Stomach smooth muscle (tissue), 2 donors: ENCODE results near the gene NEURL1.

Experiments used
- H3K27ac ChIP-seq: one replicate; pipeline ENCODE4 v1.7.0; 2013; ENCODE audit warnings: mild to moderate bottlenecking, low read length, inconsistent platforms
- H3K27me3 ChIP-seq, 2 donors: one replicate each; pipeline ENCODE4 v1.7.0; 2013; ENCODE audit warnings: low read length in 2 of 2; ENCODE audit not compliant: insufficient read depth in 2 of 2, control insufficient read depth in 1 of 2
- H3K36me3 ChIP-seq, 2 donors: one replicate each; pipeline ENCODE4 v1.7.0; 2013; ENCODE audit warnings: low read length in 2 of 2; ENCODE audit not compliant: control insufficient read depth in 2 of 2, insufficient read depth in 2 of 2
- H3K4me1 ChIP-seq: one replicate; pipeline ENCODE4 v1.7.0; 2013; ENCODE audit warnings: low read length; ENCODE audit not compliant: control insufficient read depth, insufficient read depth
- H3K4me3 ChIP-seq, 2 donors: one replicate each; pipeline ENCODE4 v1.7.0; 2013; ENCODE audit warnings: low read length in 2 of 2
- H3K9ac ChIP-seq, 2 donors: one replicate each; pipeline ENCODE4 v1.7.0; 2013; ENCODE audit warnings: low read length in 2 of 2, mild to moderate bottlenecking in 1 of 2
- H3K9me3 ChIP-seq, 2 donors: one replicate each; pipeline ENCODE4 v1.7.0; 2013; ENCODE audit warnings: low read length in 2 of 2; ENCODE audit not compliant: control insufficient read depth in 2 of 2
- donor health status: healthy.
- donor health status: Pancreatic carcinoma.

NEURL1 gene

DNA sequence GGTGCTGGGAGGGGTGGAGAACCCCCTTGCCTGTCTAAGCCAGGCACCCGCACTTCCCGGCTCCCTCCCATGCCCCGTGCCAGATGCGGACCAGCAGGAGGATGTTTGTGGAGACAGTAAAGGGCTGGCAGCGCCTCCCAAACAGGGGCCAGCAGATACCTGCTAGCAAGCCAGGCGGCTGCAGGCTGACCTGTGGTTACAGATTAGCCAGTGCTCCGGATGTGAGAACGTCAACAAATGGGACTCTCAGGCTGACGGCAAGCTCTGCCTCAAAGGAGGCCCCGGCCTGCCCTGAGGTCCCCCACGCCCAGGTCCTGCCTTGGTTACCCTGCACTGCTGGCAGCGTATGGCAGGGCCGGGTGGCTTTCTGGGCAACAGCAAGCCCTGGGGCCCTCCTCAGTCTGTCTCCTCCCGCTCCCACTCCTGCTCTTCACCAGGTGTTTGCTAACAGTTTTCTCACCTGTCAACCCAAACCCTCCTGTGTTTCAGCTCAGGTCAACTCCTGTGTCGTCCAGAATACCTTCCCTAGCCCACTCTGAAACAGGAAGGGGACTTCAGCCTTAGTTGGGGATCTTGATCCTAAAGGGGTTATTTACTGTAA is 85.4 kb downstream of the NEURL1 start:
- Histone ChIP-seq H3K36me3 (no peaks in the 10 kb centered on the region), H3K27me3 (peaks cover 9 to 11% of the 10 kb centered on the region in 2 donors), H3K4me3 (no peak overlapping the region), H3K27ac (no peak overlapping the region), H3K4me1 (no peaks in the 10 kb centered on the region), H3K9me3 (no peaks in the 10 kb centered on the region), H3K9ac (no peak overlapping the region)

DNA sequence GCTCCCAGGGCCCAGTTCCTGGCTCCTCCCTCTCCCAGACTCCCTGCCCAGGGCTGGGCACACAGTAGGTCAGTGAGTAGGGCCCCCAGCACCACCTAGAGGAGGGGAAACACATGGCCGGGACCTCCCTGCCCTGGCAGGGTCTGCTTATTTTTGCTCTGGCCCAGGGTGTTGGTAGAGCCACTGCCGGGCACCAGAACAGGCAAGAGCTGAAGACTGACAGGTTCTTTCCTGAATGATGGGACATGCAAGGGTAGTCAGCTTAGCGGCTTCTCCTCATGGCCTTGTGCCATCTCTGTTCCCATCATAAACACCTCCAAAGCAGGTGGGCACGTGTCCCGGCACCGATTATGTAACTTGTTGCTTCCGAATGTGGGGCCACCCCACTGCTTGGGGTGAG is 86.5 kb downstream of the NEURL1 start:
- Histone ChIP-seq H3K4me3 (no peak overlapping the region), H3K36me3 (no peaks in the 10 kb centered on the region), H3K9ac (no peak overlapping the region), H3K27ac (no peak overlapping the region), H3K9me3 (no peaks in the 10 kb centered on the region), H3K27me3 (peaks cover 14 to 19% of the 10 kb centered on the region in 2 donors), H3K4me1 (peaks cover 6% of the 10 kb centered on the region)

DNA sequence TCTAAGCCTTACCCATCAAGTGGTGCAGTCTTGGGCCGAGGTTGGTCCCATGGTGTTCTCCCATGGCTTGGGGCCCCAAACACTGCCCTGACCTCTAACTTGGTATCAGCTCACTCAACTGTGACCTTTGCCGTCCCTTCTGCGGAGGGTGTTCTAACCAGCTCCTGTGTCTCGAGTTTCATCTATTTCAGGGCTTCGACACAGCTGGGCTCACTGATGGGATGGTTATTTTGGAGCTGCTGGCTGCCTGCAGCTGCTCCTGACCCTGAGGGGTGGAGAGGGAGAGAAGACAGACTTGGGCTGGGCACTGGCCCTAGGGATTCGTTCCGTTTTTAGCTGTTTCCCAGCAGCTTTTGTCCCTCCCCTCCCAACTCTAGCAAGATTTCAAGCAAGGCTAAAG is 86.9 kb downstream of the NEURL1 start:
- Histone ChIP-seq H3K27me3 (peaks cover 14 to 20% of the 10 kb centered on the region in 2 donors), H3K4me3 (no peak overlapping the region), H3K4me1 (peaks cover 6% of the 10 kb centered on the region), H3K9ac (no peak overlapping the region), H3K9me3 (no peaks in the 10 kb centered on the region), H3K27ac (no peak overlapping the region), H3K36me3 (no peaks in the 10 kb centered on the region)

GRCh38 chr10:103581499-103581898 is 88.0 kb downstream of the NEURL1 start:
- Histone ChIP-seq H3K27me3 (peaks cover 14 to 20% of the 10 kb centered on the region in 2 donors), H3K36me3 (no peaks in the 10 kb centered on the region), H3K4me3 (no peak overlapping the region), H3K9ac (no peak overlapping the region), H3K27ac (no peak overlapping the region), H3K9me3 (no peaks in the 10 kb centered on the region), H3K4me1 (peaks cover 6% of the 10 kb centered on the region)

DNA sequence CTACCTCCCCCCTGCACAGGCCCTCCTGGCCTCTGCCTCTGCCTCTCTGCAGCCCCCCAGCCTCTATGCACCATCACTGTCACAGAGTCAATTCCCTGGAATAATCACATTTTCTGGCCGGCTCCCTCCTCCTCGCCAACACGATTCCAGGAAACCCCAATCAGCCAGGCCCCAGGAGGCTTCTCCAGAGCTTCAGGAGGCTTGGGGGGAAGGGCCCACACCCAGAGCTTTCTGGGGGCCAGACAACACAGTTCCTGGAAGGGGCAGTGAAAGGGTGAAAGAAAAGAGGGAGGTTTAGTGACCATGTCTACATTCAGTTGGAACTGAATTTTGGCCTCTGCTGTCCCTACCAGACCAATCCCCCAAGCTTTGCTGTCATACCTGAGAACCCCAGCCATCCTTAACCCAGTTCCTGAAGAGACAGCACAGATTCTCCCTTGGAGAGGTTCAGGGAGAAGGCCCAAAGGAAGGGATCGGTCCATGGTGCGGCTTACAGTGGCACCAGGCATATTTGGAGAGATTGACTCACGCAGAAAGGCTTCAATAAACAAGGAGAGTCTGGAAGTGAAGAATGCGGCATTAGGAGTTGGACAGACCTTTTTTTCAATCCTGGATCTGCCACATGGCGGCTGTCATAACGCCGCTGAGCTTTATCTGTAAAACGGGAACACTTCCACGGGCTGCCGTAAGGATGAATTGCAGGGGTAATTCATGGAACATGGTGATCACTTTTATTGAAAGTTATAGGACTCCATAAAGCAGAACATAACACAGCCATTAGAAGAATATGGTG is 89.0 kb downstream of the NEURL1 start:
- no peak overlapping the region for H3K4me3 ChIP-seq
- no peaks in the 10 kb centered on the region for H3K36me3 ChIP-seq
- no peak overlapping the region for H3K27ac ChIP-seq
- peaks cover 6% of the 10 kb centered on the region for H3K4me1 ChIP-seq
- no peak overlapping the region for H3K9ac ChIP-seq
- peaks cover 14 to 20% of the 10 kb centered on the region in 2 donors for H3K27me3 ChIP-seq
- no peaks in the 10 kb centered on the region for H3K9me3 ChIP-seq

DNA sequence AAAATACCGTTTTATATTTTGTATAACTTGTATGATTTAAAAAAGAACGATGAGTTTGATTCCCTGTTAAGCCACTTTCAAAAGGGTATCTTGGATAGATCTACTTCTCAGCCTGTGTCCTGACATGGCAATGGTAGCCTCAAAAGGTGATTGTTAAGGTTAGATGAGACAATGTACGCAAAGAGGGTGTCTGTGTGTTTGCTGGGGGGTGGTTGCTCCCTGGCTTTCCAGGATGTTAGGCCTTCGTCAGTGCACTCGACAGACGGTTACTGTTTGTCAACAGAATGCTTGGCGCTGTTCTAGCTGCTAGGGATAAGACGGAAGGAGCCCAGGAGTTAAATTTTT is 90.3 kb downstream of the NEURL1 start:
- Histone ChIP-seq H3K27ac (no peak overlapping the region), H3K4me1 (peaks cover 6% of the 10 kb centered on the region), H3K4me3 (peak overlapping the region in 1 of 2 donors; percentile 44), H3K36me3 (peaks cover 0 to 4% of the 10 kb centered on the region in 2 donors), H3K27me3 (peaks cover 14 to 20% of the 10 kb centered on the region in 2 donors), H3K9ac (no peak overlapping the region), H3K9me3 (no peaks in the 10 kb centered on the region)

DNA sequence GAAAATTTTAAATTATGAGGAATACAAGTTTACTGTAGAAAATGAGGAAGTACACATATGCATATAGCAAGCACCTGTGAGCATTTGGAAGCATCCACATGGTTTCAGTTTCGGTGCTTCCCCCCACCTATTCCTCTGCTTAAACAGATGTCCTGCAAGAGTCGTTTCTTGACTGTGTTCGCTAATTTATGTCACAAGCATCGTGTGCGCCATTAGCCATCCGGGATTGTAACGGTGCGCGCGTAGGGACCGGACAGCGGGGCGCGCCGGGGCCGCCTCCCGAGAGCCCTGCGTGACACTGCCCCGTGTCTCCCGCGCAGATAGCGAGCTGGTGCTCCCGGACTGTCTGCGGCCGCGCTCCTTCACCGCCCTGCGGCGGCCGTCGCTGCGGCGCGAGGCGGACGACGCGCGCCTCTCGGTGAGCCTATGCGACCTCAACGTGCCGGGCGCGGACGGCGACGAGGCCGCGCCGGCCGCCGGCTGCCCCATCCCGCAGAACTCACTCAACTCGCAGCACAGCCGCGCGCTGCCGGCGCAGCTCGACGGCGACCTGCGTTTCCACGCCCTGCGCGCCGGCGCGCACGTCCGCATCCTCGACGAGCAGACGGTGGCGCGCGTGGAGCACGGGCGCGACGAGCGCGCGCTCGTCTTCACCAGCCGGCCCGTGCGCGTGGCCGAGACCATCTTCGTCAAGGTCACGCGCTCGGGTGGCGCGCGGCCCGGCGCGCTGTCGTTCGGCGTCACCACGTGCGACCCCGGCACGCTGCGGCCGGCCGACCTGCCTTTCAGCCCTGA is 90.9 kb downstream of the NEURL1 start:
- H3K4me1 ChIP-seq = peaks cover 6% of the 10 kb centered on the region
- H3K36me3 ChIP-seq = peaks cover 0 to 4% of the 10 kb centered on the region in 2 donors
- H3K9me3 ChIP-seq = no peaks in the 10 kb centered on the region
- no peak overlapping the region for H3K27ac ChIP-seq
- H3K27me3 ChIP-seq = peaks cover 14 to 20% of the 10 kb centered on the region in 2 donors
- peak overlapping the region; percentile 26 to 44 for H3K4me3 ChIP-seq
- no peak overlapping the region for H3K9ac ChIP-seq

- no peak overlapping the region for H3K27ac ChIP-seq
Observed at GRCh38 chr10:103585011-103585405, 91.5 kb downstream of the NEURL1 start.

DNA sequence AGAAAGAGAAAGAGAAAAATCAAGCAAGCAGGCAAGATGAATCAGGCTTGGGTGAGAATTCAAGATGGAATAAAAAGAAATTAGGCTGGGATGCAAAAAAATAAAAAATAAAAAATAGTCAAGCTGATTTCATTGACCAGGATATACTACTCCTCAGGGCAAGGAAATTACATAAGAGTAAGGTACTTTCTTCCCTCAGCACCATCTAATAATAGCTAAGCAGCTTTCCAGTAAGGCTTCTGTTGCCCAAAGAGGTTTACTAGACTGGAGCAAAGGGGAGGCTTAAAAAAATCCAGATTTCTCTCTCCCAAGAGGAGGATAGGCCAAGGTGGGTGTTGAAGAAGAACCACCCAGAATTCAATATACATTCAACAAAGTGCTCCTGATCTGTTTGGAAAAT is 93.6 kb downstream of the NEURL1 start:
- H3K27ac ChIP-seq = no peak overlapping the region
- peaks cover 8 to 20% of the 10 kb centered on the region in 2 donors for H3K27me3 ChIP-seq
- H3K36me3 ChIP-seq = peaks cover 0 to 4% of the 10 kb centered on the region in 2 donors
- H3K4me1 ChIP-seq = peaks cover 6% of the 10 kb centered on the region
- H3K9me3 ChIP-seq = no peaks in the 10 kb centered on the region
- no peak overlapping the region for H3K9ac ChIP-seq
- H3K4me3 ChIP-seq = no peak overlapping the region

More at GRCh38 chr10:103585011-103585405, 91.5 kb downstream of the NEURL1 start:
- Histone ChIP-seq H3K9ac (no peak overlapping the region), H3K4me1 (peaks cover 6% of the 10 kb centered on the region), H3K36me3 (peaks cover 0 to 4% of the 10 kb centered on the region in 2 donors), H3K9me3 (no peaks in the 10 kb centered on the region), H3K4me3 (peak overlapping the region; percentile 26 to 44), H3K27me3 (peaks cover 14 to 20% of the 10 kb centered on the region in 2 donors)

DNA sequence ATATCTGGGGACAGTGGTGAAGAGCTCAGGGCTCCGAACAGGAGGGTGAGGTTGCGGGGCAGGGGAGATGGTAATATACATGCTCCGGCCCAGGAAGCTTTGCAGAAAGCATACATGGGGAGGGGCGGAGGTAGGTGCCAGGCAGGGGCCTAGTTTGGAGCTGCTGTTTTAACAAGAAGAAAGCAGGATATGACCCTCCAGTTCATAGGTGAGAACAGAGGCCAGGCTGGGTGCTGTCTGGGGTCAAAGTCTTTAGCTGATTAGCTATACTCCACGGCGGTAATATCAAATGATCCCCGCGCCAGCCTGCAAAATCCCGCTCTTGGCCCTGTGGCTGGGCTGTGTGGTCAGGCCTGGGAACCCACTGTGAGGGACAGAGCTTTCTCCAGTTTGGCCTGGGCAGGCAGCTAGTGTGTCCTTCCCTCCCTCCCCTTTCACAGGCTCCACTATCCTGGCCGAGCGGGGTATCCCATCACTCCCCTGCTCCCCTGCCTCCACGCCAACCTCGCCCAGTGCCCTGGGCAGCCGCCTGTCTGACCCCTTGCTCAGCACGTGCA is 95.6 kb downstream of the NEURL1 start:
- Histone ChIP-seq H3K27me3 (peaks cover under 1 to 10% of the 10 kb centered on the region in 2 donors), H3K9ac (no peak overlapping the region), H3K9me3 (no peaks in the 10 kb centered on the region), H3K36me3 (peaks cover 0 to 4% of the 10 kb centered on the region in 2 donors), H3K4me1 (peaks cover 6% of the 10 kb centered on the region), H3K4me3 (no peak overlapping the region), H3K27ac (no peak overlapping the region)
